GM19372 (cell line): ENCODE data around the gene CDKL5.

Experiments
- ATAC-seq: cut with Tn5 transposase; IDR thresholded peaks from one replicate; pipeline ENCODE4 v1.9.1; 2021; ENCODE audit warnings: mild to moderate bottlenecking, low read depth, moderate library complexity; ENCODE audit not compliant: unreplicated experiment

The CDKL5 gene

GRCh38 chrX:18455384-18455783 lies 30.0 kb downstream of the CDKL5 start:
- no peak for ATAC-seq

GRCh38 chrX:18457000-18457399 lies 31.6 kb downstream of the CDKL5 start:
- no peak for ATAC-seq

GRCh38 chrX:18461431-18461830 lies 36.0 kb downstream of the CDKL5 start:
- no peak for ATAC-seq

GRCh38 chrX:18464499-18464898 lies 39.1 kb downstream of the CDKL5 start:
- no peak for ATAC-seq

GRCh38 chrX:18465051-18465450 lies 39.6 kb downstream of the CDKL5 start:
- ATAC-seq: no peak

GRCh38 chrX:18468599-18468998 lies 43.2 kb downstream of the CDKL5 start:
- no peak for ATAC-seq

- ATAC-seq: no peak
These were observed 45.9 kb downstream of the CDKL5 start for GRCh38 chrX:18471296-18471695.

- no peak for ATAC-seq
These were observed 65.6 kb downstream of the CDKL5 start for GRCh38 chrX:18490806-18491555.

GRCh38 chrX:18491587-18492340 lies 66.4 kb downstream of the CDKL5 start:
- ATAC-seq: no peak

- no peak for ATAC-seq
These were observed 109.5 kb downstream of the CDKL5 start for GRCh38 chrX:18534949-18535348.

GRCh38 chrX:18537068-18537467 lies 111.7 kb downstream of the CDKL5 start:
- no peak for ATAC-seq

- no peak for ATAC-seq
These were observed 112.1 kb downstream of the CDKL5 start for GRCh38 chrX:18537524-18537923.

- ATAC-seq: no peak
These were observed 116.7 kb downstream of the CDKL5 start for GRCh38 chrX:18542131-18542530.

- ATAC-seq: no peak
These were observed 117.5 kb downstream of the CDKL5 start for GRCh38 chrX:18542905-18543304.

GRCh38 chrX:18543738-18544137 lies 118.3 kb downstream of the CDKL5 start:
- no peak for ATAC-seq

- no peak for ATAC-seq
These were observed 120.4 kb downstream of the CDKL5 start for GRCh38 chrX:18545771-18546170.

GRCh38 chrX:18548996-18549395 lies 123.6 kb downstream of the CDKL5 start:
- no peak for ATAC-seq

GRCh38 chrX:18549643-18550042 lies 124.2 kb downstream of the CDKL5 start:
- ATAC-seq: no peak

- no peak for ATAC-seq
These were observed 132.5 kb downstream of the CDKL5 start for GRCh38 chrX:18557879-18558278.

GRCh38 chrX:18558799-18559198 lies 133.4 kb downstream of the CDKL5 start:
- no peak for ATAC-seq

- ATAC-seq: no peak
These were observed 135.6 kb downstream of the CDKL5 start for GRCh38 chrX:18561020-18561419.

GRCh38 chrX:18565727-18566126 lies 140.3 kb downstream of the CDKL5 start:
- ATAC-seq: no peak
